Adrenal gland (tissue), 12 donors: ENCODE results near the gene CYB561. TPM values are rescaled to one million over a fixed set of nuclear protein-coding genes. Genes with fewer than 3 reads are reported as not detected.

Experiments used
- DNase-seq, 7 donors: peaks; one replicate each; pipeline ENCODE4 v3.0.0-alpha.2; 2019 to 2020
- H3K27ac ChIP-seq, 5 donors: fragments of 200-600 bp; sonication (generic) in 4 of 5; 1 replicate in 3 of 5; 2 replicates in 2 of 5; pipeline versions ENCODE4 v1.5.1 to v1.8.0; 2016 to 2020; ENCODE audit warnings: mild to moderate bottlenecking in 1 of 5
- H3K27me3 ChIP-seq: fragments of 200-600 bp; 2 replicates; pipeline ENCODE4 v1.8.0; 2021
- H3K36me3 ChIP-seq, 2 donors: fragments of 200-600 bp; replicated peaks in 1 of 2; 1 replicate in 1 of 2; 2 replicates in 1 of 2; pipeline versions ENCODE4 v1.5.1 to v1.8.0; 2018 to 2022
- H3K4me1 ChIP-seq, 2 donors: fragments of 200-600 bp; replicated peaks in 1 of 2; 1 replicate in 1 of 2; 2 replicates in 1 of 2; pipeline versions ENCODE4 v1.5.1 to v1.8.0; 2018 to 2021
- H3K4me3 ChIP-seq, 4 donors: fragments of 200-600 bp; sonication (generic) in 3 of 4; one replicate each; pipeline ENCODE4 v1.5.1; 2016 to 2018
- H3K9me3 ChIP-seq, 3 donors: fragments of 200-600 bp; sonication (generic) in 1 of 3; replicated peaks in 1 of 3; 1 replicate in 2 of 3; 2 replicates in 1 of 3; pipeline versions ENCODE4 v1.5.1 to v1.8.0; 2016 to 2021
- POLR2A ChIP-seq, 2 donors: fragments of 450-650 bp; IDR thresholded peaks; one replicate each; pipeline ENCODE4 v1.6.1; 2017; ENCODE audit warnings: antibody characterized with exemption in 2 of 2, mild to moderate bottlenecking in 2 of 2, moderate library complexity in 1 of 2
- WGBS, 4 donors: extraction: QIAGEN DNeasy Blood & Tissue Kit in 2 of 4; methylation state at CpG; one replicate each; pipeline versions ENCODE4 v1.1.5 to v1.1.7; 2013 to 2017; 5-methylcytosine and 5-hydroxymethylcytosine counted together
- intact Hi-C, 2 donors: fragments of 100-400 bp; cut with DNase I; formaldehyde crosslinking; loops; one replicate each; pipeline versions ENCODE4 v1.14.1 to v1.15.0; 2022 to 2023
- polyA plus RNA-seq, 3 donors: library from polyadenylated mRNA; stranded (reverse); fragments of 200-250 nt in 2 of 3; fragments of 350-450 nt in 1 of 3; fragmentation: Illumina TruSeq in 1 of 3; extraction: RNeasy Lipid Tissue Mini Kit (QIAGEN cat#74804) in 1 of 3; gene quantifications; one replicate each; pipeline ENCODE4 v1.2.3, GENCODE V29; 2013 to 2014
- total RNA-seq, 9 donors: library from RNA; depleted of rRNA in 4 of 9; stranded (reverse); fragments of >200 nt in 4 of 9; fragments of 120-200 nt in 1 of 9; fragmentation: NEBNext Ultra II Directional in 1 of 9; extraction: Animal tissue kit (Norgen Biotek cat#: 25700) in 1 of 9; gene quantifications; one replicate each; pipeline versions ENCODE4 v1.1.0 to v1.2.4, GENCODE V29; 2013 to 2023
- TF ChIP-seq, protein P1 (sequence below), 6 experiments: fragments of 450-650 bp in 4 of 6; fragments of 200-600 bp in 2 of 6; sonication (generic) in 1 of 6; IDR thresholded peaks; 1 replicate in 5 of 6; 2 replicates in 1 of 6; pipeline versions ENCODE4 v1.5.1 to v1.8.0; 2016 to 2021; ENCODE audit warnings: antibody characterized with exemption in 6 of 6, mild to moderate bottlenecking in 2 of 6, moderate library complexity in 1 of 6
- donor health status: healthy with polysubstance abuse.
- donor health status: Bipolar disorder and iron deficiency.
- donor health status: DM: yes; HTN: yes; CAD: no.
- donor health status: DM: no; HTN: no; CAD: no.
- donor health status: DM: no; HTN: no; CAD: no.
- donor health status: DM: yes; HTN: yes; CAD: no.

The CYB561 gene
- total and polyA plus RNA-seq, 12 donors, result 14.3 to 195 (median 68.4) TPM

DNA sequence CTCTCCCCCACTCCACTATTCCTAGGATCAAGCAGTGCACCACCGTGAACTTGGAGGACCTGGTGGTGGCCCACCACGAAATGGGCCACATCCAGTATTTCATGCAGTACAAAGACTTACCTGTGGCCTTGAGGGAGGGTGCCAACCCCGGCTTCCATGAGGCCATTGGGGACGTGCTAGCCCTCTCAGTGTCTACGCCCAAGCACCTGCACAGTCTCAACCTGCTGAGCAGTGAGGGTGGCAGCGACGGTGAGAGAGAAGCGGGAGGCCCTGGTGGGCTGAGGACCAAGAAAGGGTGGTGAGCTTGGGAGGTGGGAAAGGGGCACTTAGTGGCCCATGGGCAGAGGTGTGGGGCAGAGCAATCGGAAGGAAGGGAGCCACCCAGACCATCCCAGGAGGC lies 47.3 kb upstream of the CYB561 start:
- no peaks in the 10 kb centered on the region for H3K4me1 ChIP-seq
- DNase-seq, result no peak

DNA sequence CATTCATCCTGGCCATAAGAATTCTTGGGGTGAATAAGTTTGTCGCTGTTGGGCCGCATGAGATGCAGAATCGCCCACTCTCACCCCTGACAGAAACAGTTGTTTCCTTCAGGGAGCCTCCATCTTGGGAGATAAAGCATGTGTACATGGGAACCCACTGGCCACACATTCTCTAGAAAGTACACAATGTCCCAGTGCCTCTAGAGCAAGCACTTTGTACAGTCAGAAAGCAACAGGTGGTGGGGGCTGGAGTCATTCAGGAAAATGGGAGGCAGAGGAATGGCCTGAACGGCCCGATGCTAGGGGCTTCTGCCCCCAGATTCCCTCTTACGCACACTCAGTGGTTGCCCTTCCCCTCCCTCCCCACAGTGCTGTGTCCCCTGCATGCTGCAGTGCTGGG lies 46.8 kb upstream of the CYB561 start:
- no peak for DNase-seq
- no peaks in the 10 kb centered on the region for H3K36me3 ChIP-seq
- no peak overlapping the region for H3K4me3 ChIP-seq
- WGBS, 4 donors, result 82 to 94% (median 92%) methylated on average over 6 of the region's 6 CpGs
- intact Hi-C loops, result no loop called here
- no peaks in the 10 kb centered on the region for H3K9me3 ChIP-seq
- TF ChIP-seq POLR2A (IDR thresholded peaks at IDR 0.05), result no peak
- TF ChIP-seq, protein P1, sequence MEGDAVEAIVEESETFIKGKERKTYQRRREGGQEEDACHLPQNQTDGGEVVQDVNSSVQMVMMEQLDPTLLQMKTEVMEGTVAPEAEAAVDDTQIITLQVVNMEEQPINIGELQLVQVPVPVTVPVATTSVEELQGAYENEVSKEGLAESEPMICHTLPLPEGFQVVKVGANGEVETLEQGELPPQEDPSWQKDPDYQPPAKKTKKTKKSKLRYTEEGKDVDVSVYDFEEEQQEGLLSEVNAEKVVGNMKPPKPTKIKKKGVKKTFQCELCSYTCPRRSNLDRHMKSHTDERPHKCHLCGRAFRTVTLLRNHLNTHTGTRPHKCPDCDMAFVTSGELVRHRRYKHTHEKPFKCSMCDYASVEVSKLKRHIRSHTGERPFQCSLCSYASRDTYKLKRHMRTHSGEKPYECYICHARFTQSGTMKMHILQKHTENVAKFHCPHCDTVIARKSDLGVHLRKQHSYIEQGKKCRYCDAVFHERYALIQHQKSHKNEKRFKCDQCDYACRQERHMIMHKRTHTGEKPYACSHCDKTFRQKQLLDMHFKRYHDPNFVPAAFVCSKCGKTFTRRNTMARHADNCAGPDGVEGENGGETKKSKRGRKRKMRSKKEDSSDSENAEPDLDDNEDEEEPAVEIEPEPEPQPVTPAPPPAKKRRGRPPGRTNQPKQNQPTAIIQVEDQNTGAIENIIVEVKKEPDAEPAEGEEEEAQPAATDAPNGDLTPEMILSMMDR (IDR thresholded peaks at IDR 0.05), result no peak
- H3K27me3 ChIP-seq, result no peaks in the 10 kb centered on the region
- H3K27ac ChIP-seq, result no peak overlapping the region
- no peaks in the 10 kb centered on the region for H3K4me1 ChIP-seq

More for the DNA sequence above, 47.3 kb upstream of the CYB561 start:
- no peaks in the 10 kb centered on the region for H3K36me3 ChIP-seq
- no peak overlapping the region for H3K27ac ChIP-seq
- no peak for TF ChIP-seq POLR2A (IDR thresholded peaks at IDR 0.05)
- TF ChIP-seq, protein P1 (IDR thresholded peaks at IDR 0.05), result no peak
- intact Hi-C loops, result no loop called here
- H3K4me3 ChIP-seq, result no peak overlapping the region
- no peaks in the 10 kb centered on the region for H3K27me3 ChIP-seq
- WGBS, 4 donors, result 82 to 86% (median 85%) methylated on average over 9 of the region's 9 CpGs
- no peaks in the 10 kb centered on the region for H3K9me3 ChIP-seq

DNA sequence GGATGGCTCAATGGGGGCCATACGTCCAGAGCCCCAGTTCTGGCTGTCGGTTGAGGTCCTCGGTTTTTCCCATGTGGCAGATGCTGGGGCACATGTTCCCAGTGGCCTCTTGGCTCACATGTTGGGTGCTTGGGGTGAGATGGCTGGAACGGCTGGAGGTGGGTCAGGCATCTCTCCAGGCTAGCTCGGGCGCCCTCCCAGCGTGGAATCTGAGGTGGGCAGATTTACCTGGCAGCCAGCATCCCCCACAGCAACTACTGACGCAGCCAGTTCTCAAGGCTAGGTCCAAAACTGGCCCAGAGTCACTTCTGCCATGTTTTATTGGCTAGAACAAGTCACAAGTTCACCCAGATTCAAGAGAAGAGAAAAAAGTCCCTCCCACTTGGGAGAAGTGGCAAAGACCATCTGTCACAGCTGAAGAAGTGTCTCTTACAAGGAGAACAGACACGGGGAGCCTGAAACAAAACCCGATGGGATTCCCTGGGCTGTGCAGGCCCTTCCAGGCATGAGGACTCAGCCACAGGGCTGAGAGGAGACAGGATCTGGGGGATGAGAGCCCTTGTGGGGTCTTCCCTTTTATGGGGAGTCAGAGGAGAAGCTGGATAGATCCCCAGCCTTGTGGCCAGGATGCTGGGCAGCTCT lies 46.0 kb upstream of the CYB561 start:
- intact Hi-C loops, result no loop called here

GRCh38 chr17:63491413-63491812 lies 45.3 kb upstream of the CYB561 start:
- intact Hi-C loops, result no loop called here
- no peaks in the 10 kb centered on the region for H3K9me3 ChIP-seq
- H3K27me3 ChIP-seq, result no peaks in the 10 kb centered on the region
- WGBS, 4 donors, result 77 to 85% (median 83%) methylated on average over 2 to 8 of the region's 8 CpGs
- no peak overlapping the region for H3K27ac ChIP-seq
- no peaks in the 10 kb centered on the region for H3K36me3 ChIP-seq
- H3K4me3 ChIP-seq, result no peak overlapping the region
- no peak for TF ChIP-seq POLR2A (IDR thresholded peaks at IDR 0.05)
- no peak for DNase-seq
- H3K4me1 ChIP-seq, result no peaks in the 10 kb centered on the region

More for the DNA sequence above, 46.0 kb upstream of the CYB561 start:
- Histone ChIP-seq H3K4me1 (no peaks in the 10 kb centered on the region), H3K27ac (no peak overlapping the region), H3K36me3 (no peaks in the 10 kb centered on the region), H3K4me3 (no peak overlapping the region), H3K27me3 (no peaks in the 10 kb centered on the region), H3K9me3 (no peaks in the 10 kb centered on the region)
- DNase-seq, result no peak
- TF ChIP-seq, protein P1 (IDR thresholded peaks at IDR 0.05), result no peak
- TF ChIP-seq POLR2A (IDR thresholded peaks at IDR 0.05), result no peak
- WGBS, 4 donors, result 82 to 90% (median 86%) methylated on average over 7 to 10 of the region's 10 CpGs

DNA sequence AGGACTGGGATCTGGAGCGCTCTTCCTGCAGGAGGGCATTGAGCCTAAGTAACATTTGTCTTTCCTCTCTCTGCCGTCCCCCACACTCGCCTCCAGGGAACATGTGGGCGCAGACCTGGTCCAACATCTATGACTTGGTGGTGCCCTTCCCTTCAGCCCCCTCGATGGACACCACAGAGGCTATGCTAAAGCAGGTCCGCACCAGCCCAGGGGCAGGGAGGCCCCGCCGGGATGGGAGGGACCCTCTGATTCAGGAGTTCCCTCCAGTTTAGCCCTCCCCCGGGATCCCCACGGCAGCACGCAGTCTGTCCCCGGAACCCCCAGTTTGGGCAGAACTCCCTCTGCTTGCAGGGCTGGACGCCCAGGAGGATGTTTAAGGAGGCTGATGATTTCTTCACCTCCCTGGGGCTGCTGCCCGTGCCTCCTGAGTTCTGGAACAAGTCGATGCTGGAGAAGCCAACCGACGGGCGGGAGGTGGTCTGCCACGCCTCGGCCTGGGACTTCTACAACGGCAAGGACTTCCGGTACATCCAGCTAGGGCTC lies 44.8 kb upstream of the CYB561 start:
- no peaks in the 10 kb centered on the region for H3K4me1 ChIP-seq
- intact Hi-C loops, result no loop called here
- no peak overlapping the region for H3K4me3 ChIP-seq
- H3K27ac ChIP-seq, result no peak overlapping the region
- DNase-seq, result no peak
- no peaks in the 10 kb centered on the region for H3K36me3 ChIP-seq
- no peak for TF ChIP-seq POLR2A (IDR thresholded peaks at IDR 0.05)
- TF ChIP-seq, protein P1 (IDR thresholded peaks at IDR 0.05), result no peak
- H3K27me3 ChIP-seq, result no peaks in the 10 kb centered on the region
- WGBS, 4 donors, result 84 to 95% (median 88%) methylated on average over 5 to 22 of the region's 22 CpGs
- H3K9me3 ChIP-seq, result no peaks in the 10 kb centered on the region
